H9 (cell line): ENCODE data around the gene TSSC4. TPM values are rescaled to one million over a fixed set of nuclear protein-coding genes. Genes with fewer than 3 reads are reported as not detected.

ENCODE experiments used
- DNase-seq: peaks from one replicate; pipeline ENCODE4 v3.0.0-alpha.2; 2017
- H2AFZ ChIP-seq: one replicate; pipeline ENCODE4 v1.6.1; 2013; ENCODE audit warnings: mild to moderate bottlenecking, low read length, control low read depth, moderate library complexity
- H2AK5ac ChIP-seq: 2 replicates; pipeline ENCODE4 v1.6.1; 2013; ENCODE audit warnings: low read length, control low read depth, mixed read lengths; ENCODE audit not compliant: insufficient read length
- H2BK120ac ChIP-seq: one replicate; pipeline ENCODE4 v1.6.1; 2013; ENCODE audit warnings: low read depth, mild to moderate bottlenecking, low read length, control low read depth, inconsistent platforms; ENCODE audit not compliant: poor library complexity, severe bottlenecking
- H2BK12ac ChIP-seq: 2 replicates; pipeline ENCODE4 v1.6.1; 2013; ENCODE audit warnings: low read length, control low read depth, mixed read lengths, low read depth; ENCODE audit not compliant: insufficient read length
- H2BK15ac ChIP-seq: 2 replicates; pipeline ENCODE4 v1.6.1; 2013; ENCODE audit warnings: low read depth, low read length, control low read depth
- H2BK20ac ChIP-seq: one replicate; pipeline ENCODE4 v1.6.1; 2013; ENCODE audit warnings: low read depth, mild to moderate bottlenecking, low read length, control low read depth, inconsistent platforms; ENCODE audit not compliant: poor library complexity, severe bottlenecking
- H2BK5ac ChIP-seq: 2 replicates; pipeline ENCODE4 v1.6.1; 2013; ENCODE audit warnings: low read length, control low read depth, mixed read lengths; ENCODE audit not compliant: insufficient read length
- H3K14ac ChIP-seq: 2 replicates; pipeline ENCODE4 v1.6.1; 2013; ENCODE audit warnings: low read length, control low read depth; ENCODE audit not compliant: insufficient read depth
- H3K18ac ChIP-seq: 2 replicates; pipeline ENCODE4 v1.6.1; 2013; ENCODE audit warnings: low read depth, mild to moderate bottlenecking, mixed read lengths, low read length, control low read depth; ENCODE audit not compliant: insufficient read length
- H3K23ac ChIP-seq: 2 replicates; pipeline ENCODE4 v1.6.1; 2013; ENCODE audit warnings: low read length, control low read depth, mixed read lengths, low read depth; ENCODE audit not compliant: insufficient read length
- H3K23me2 ChIP-seq: 2 replicates; pipeline ENCODE4 v1.6.1; 2013; ENCODE audit warnings: low read depth, mild to moderate bottlenecking, mixed read lengths, low read length, control low read depth; ENCODE audit not compliant: insufficient read length, poor library complexity, severe bottlenecking
- H3K27ac ChIP-seq: 2 replicates; pipeline ENCODE4 v1.5.1; 2013; ENCODE audit warnings: low read length, control low read depth, mixed read lengths, low read depth; ENCODE audit not compliant: insufficient read length
- H3K27me3 ChIP-seq: 2 replicates; pipeline ENCODE4 v1.6.1; 2013; ENCODE audit warnings: low read length, control low read depth, inconsistent platforms; ENCODE audit not compliant: insufficient read depth
- H3K4ac ChIP-seq: 2 replicates; pipeline ENCODE4 v1.6.1; 2013; ENCODE audit warnings: low read depth, mild to moderate bottlenecking, control low read depth, inconsistent platforms, low read length, moderate library complexity
- H3K4me1 ChIP-seq: 2 replicates; pipeline ENCODE4 v1.6.1; 2013; ENCODE audit warnings: low read length, control low read depth, inconsistent platforms; ENCODE audit not compliant: insufficient read depth
- H3K4me2 ChIP-seq: 2 replicates; pipeline ENCODE4 v1.6.1; 2013; ENCODE audit warnings: low read length, control low read depth, mixed read lengths; ENCODE audit not compliant: insufficient read length, insufficient read depth
- H3K56ac ChIP-seq: 2 replicates; pipeline ENCODE4 v1.6.1; 2013; ENCODE audit warnings: low read depth, mild to moderate bottlenecking, mixed read lengths, low read length, control low read depth; ENCODE audit not compliant: insufficient read length
- H3K79me1 ChIP-seq: 2 replicates; pipeline ENCODE4 v1.6.1; 2013; ENCODE audit warnings: low read depth, mild to moderate bottlenecking, moderate library complexity, low read length, control low read depth, inconsistent platforms; ENCODE audit not compliant: insufficient read depth, poor library complexity, severe bottlenecking
- H3K79me2 ChIP-seq: 2 replicates; pipeline ENCODE4 v1.6.1; 2013; ENCODE audit warnings: low read length, control low read depth, inconsistent platforms; ENCODE audit not compliant: insufficient read depth
- H3K9ac ChIP-seq: 2 replicates; pipeline ENCODE4 v1.6.1; 2013; ENCODE audit warnings: low read length, control low read depth, mixed read lengths; ENCODE audit not compliant: insufficient read length; ENCODE audit errors: extremely low read depth
- H3K9me3 ChIP-seq: one replicate; pipeline ENCODE4 v1.6.1; 2013; ENCODE audit warnings: low read depth, low read length, inconsistent platforms; ENCODE audit not compliant: control insufficient read depth
- H3T11ph ChIP-seq: one replicate; pipeline ENCODE4 v1.6.1; 2013; ENCODE audit warnings: mild to moderate bottlenecking, low read length, control low read depth, inconsistent platforms
- H4K20me1 ChIP-seq: one replicate; pipeline ENCODE4 v1.6.1; 2013; ENCODE audit not compliant: control insufficient read depth, insufficient read length, insufficient read depth
- H4K5ac ChIP-seq: 2 replicates; pipeline ENCODE4 v1.6.1; 2013; ENCODE audit warnings: low read depth, mild to moderate bottlenecking, mixed read lengths, low read length, control low read depth; ENCODE audit not compliant: insufficient read length
- H4K8ac ChIP-seq: replicated peaks from 2 replicates; pipeline ENCODE4 v1.6.1; 2013; ENCODE audit warnings: low read length, control low read depth, mixed read lengths, low read depth; ENCODE audit not compliant: insufficient read length
- H4K91ac ChIP-seq: 2 replicates; pipeline ENCODE4 v1.6.1; 2013; ENCODE audit warnings: low read depth, mild to moderate bottlenecking, moderate library complexity, mixed read lengths, low read length, control low read depth; ENCODE audit not compliant: insufficient read length
- H3K27ac Mint-ChIP-seq, 3 experiments: 2 replicates in 2 of 3; 3 replicates in 1 of 3; pipeline ENCODE4 v1.8.0; 2020 to 2021; ENCODE audit warnings: mixed read lengths in 3 of 3, mild to moderate bottlenecking in 1 of 3, moderate library complexity in 1 of 3
- H3K27me3 Mint-ChIP-seq: 2 replicates; pipeline ENCODE4 v1.8.0; 2021; ENCODE audit warnings: low read depth, mild to moderate bottlenecking, moderate library complexity, mixed read lengths
- H3K36me3 Mint-ChIP-seq, 3 experiments: 2 replicates in 2 of 3; 3 replicates in 1 of 3; pipeline ENCODE4 v1.8.0; 2020 to 2021; ENCODE audit warnings: low read depth in 3 of 3, mixed read lengths in 3 of 3; ENCODE audit not compliant: insufficient read depth in 1 of 3
- H3K4me1 Mint-ChIP-seq, 2 experiments: 2 replicates each; pipeline ENCODE4 v1.8.0; 2020; ENCODE audit warnings: mixed read lengths in 2 of 2
- H3K4me3 Mint-ChIP-seq, 2 experiments: 2 replicates in 1 of 2; 3 replicates in 1 of 2; pipeline ENCODE4 v1.8.0; 2020 to 2021; ENCODE audit warnings: mild to moderate bottlenecking in 2 of 2, mixed read lengths in 2 of 2, moderate library complexity in 1 of 2
- H3K9me3 Mint-ChIP-seq, 2 experiments: 2 replicates in 1 of 2; 3 replicates in 1 of 2; pipeline ENCODE4 v1.8.0; 2020; ENCODE audit warnings: mild to moderate bottlenecking in 2 of 2, mixed read lengths in 2 of 2, moderate library complexity in 1 of 2
- WGBS: extraction: QIAGEN DNeasy Blood & Tissue Kit; methylation state at CpG from one replicate; pipeline ENCODE4 v1.1.7; 2013; ENCODE audit warnings: missing lambda C conversion rate, low lambda C conversion rate, mixed read lengths; ENCODE audit not compliant: insufficient read length; ENCODE audit errors: extremely low coverage; 5-methylcytosine and 5-hydroxymethylcytosine counted together
- total RNA-seq: library from RNA; stranded (reverse); gene quantifications from 2 replicates; pipeline ENCODE4 v1.2.1, GENCODE V29; 2021
- TF ChIP-seq, protein P1 (sequence below): fragments of 200-600 bp; sonication (generic); conservative IDR thresholded peaks from 3 replicates; pipeline ENCODE4 v1.8.0; 2021; ENCODE audit warnings: antibody characterized with exemption, mild to moderate bottlenecking

The TSSC4 gene
- total RNA-seq, 1 experiment from 2014 or later, result 51.0 TPM

DNA sequence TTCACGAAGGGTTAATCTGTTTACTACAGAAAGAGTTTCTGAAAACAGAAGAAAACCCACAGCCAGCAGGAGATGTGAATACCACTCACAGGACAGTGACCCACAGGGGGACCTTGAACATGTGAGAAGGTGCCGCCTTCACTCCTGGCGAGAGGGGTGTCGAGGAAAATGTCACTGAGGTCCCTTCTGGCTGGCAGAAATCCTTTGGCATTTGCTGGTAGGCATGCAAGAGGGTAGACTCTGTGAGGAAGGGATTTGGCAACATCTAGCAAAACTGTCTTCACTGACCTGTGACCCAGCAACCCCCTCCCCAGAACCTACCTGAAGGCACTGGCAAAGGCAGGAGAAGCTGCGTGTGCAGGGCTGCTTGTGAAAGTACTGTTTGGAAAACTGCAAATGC lies 52.9 kb downstream of the TSSC4 start:
- WGBS, result no CpG with 5 or more reads among the region's 5 CpGs
- Mint-ChIP-seq H3K36me3 (no peaks in the 10 kb centered on the region; a peak in 1 of 7 replicates), H3K9me3 (peaks cover 0 to 7% of the 10 kb centered on the region in 2 experiments; a peak in 2 of 5 replicates), H3K4me3 (no peak overlapping the region), H3K4me1 (no peaks in the 10 kb centered on the region), H3K27ac (no peak overlapping the region), H3K27me3 (peaks cover 98% of the 10 kb centered on the region)
- Histone ChIP-seq H2BK20ac (no peak overlapping the region), H3K56ac (no peak overlapping the region), H3K4me2 (no peak overlapping the region), H3K18ac (no peak overlapping the region), H3K4ac (no peak overlapping the region), H2BK5ac (no peak overlapping the region), H3K9me3 (no peaks in the 10 kb centered on the region), H4K8ac (no peak overlapping the region), H3K14ac (no peak overlapping the region), H2AK5ac (no peak overlapping the region), H3K23ac (no peak overlapping the region), H3K79me1 (no peaks in the 10 kb centered on the region), H2BK12ac (no peak overlapping the region), H3K9ac (no peak overlapping the region), H3T11ph (no peak overlapping the region), H3K23me2 (peaks cover 3% of the 10 kb centered on the region), H3K27me3 (peaks cover 3% of the 10 kb centered on the region; the same call in 1 of the 2 replicates), H3K4me1 (no peaks in the 10 kb centered on the region), H2BK120ac (no peak overlapping the region), H2BK15ac (no peak overlapping the region), H2AFZ (no peak overlapping the region), H3K27ac (no peak overlapping the region), H4K91ac (no peak overlapping the region), H3K79me2 (no peaks in the 10 kb centered on the region), H4K5ac (no peak overlapping the region), H4K20me1 (no peaks in the 10 kb centered on the region)
- DNase-seq, result no peak
- TF ChIP-seq, protein P1, sequence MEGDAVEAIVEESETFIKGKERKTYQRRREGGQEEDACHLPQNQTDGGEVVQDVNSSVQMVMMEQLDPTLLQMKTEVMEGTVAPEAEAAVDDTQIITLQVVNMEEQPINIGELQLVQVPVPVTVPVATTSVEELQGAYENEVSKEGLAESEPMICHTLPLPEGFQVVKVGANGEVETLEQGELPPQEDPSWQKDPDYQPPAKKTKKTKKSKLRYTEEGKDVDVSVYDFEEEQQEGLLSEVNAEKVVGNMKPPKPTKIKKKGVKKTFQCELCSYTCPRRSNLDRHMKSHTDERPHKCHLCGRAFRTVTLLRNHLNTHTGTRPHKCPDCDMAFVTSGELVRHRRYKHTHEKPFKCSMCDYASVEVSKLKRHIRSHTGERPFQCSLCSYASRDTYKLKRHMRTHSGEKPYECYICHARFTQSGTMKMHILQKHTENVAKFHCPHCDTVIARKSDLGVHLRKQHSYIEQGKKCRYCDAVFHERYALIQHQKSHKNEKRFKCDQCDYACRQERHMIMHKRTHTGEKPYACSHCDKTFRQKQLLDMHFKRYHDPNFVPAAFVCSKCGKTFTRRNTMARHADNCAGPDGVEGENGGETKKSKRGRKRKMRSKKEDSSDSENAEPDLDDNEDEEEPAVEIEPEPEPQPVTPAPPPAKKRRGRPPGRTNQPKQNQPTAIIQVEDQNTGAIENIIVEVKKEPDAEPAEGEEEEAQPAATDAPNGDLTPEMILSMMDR, result no peak

Other genes starting within 250 kb of the TSSC4 start
- not detected in 2 replicates for gene INS, start 239.5 kb upstream of the TSSC4 start, total RNA-seq
- not detected in 2 replicates for gene TH, start 228.9 kb upstream of the TSSC4 start, total RNA-seq
- 0.35 TPM in 2 replicates for gene ASCL2, start 130.2 kb upstream of the TSSC4 start, total RNA-seq
- gene C11orf21, start 98.8 kb upstream of the TSSC4 start, total RNA-seq, result not detected in 2 replicates
- not detected in 2 replicates for gene TSPAN32, start 98.7 kb upstream of the TSSC4 start, total RNA-seq
- 246 and 250 TPM in 2 replicates for gene CD81, start 23.4 kb upstream of the TSSC4 start, total RNA-seq
- gene TRPM5, start 43.8 kb downstream of the TSSC4 start, total RNA-seq, result 0.09 TPM in 1 of 2 replicates, not detected in the other
- gene KCNQ1, start 44.3 kb downstream of the TSSC4 start, total RNA-seq, result 2.2 and 2.3 TPM in 2 replicates